ENCODE data around the gene DNTTIP2.

- no peak for TF ChIP-seq EZH2 (IDR thresholded peaks at IDR 0.05; ENCODE audit: borderline replicate concordance, low read depth, low read length)
- TF ChIP-seq E2F5 (CRISPR knock-in tag; IDR thresholded peaks at IDR 0.05): no peak
- TF ChIP-seq ZNF766 (CRISPR knock-in tag; conservative IDR thresholded peaks at IDR 0.05): no peak
- no peak for TF ChIP-seq FOXP1 (CRISPR knock-in tag; IDR thresholded peaks at IDR 0.05)
- TF ChIP-seq SREBF1 (IDR thresholded peaks at IDR 0.05; ENCODE audit: borderline replicate concordance, low read depth, low read length): no peak
- TF ChIP-seq EP300 (IDR thresholded peaks at IDR 0.05; ENCODE audit: low read length): no peak
- TF ChIP-seq LEF1 (IDR thresholded peaks at IDR 0.05): no peak
- no peak for TF ChIP-seq ETV5 (CRISPR knock-in tag; IDR thresholded peaks at IDR 0.05; ENCODE audit: low read depth)
- no peak for TF ChIP-seq TEAD2 (tag; IDR thresholded peaks at IDR 0.05)
- no peak for TF ChIP-seq FOXM1 (IDR thresholded peaks at IDR 0.05; ENCODE audit: low read depth)
- no peak for TF ChIP-seq FOXM1 (CRISPR knock-in tag; IDR thresholded peaks at IDR 0.05; ENCODE audit: low read depth)
- TF ChIP-seq CTCF (IDR thresholded peaks at IDR 0.05 in 2 of 3, conservative IDR thresholded peaks at IDR 0.05 in 1 of 3; ENCODE audit: insufficient read depth in 2 of 3, low read depth in 1 of 3, low read length in 3 of 3): no peak
- TF ChIP-seq ATF2 (CRISPR knock-in tag; IDR thresholded peaks at IDR 0.05): no peak
- no peak for TF ChIP-seq SMAD3 (CRISPR knock-in tag; conservative IDR thresholded peaks at IDR 0.05)
These were observed 61.0 kb downstream of the DNTTIP2 start for GRCh38 chr1:93817819-93818569.

All from K562 (cell line).